GM19463 (cell line): ENCODE data around the gene ACVR1B.
A peak's percentile ranks its signal among the peaks of the same experiment; 100 is the strongest.

Experiments used
- ATAC-seq: cut with Tn5 transposase; IDR thresholded peaks from one replicate; pipeline ENCODE4 v1.9.1; 2021; ENCODE audit warnings: mild to moderate bottlenecking, moderate library complexity; ENCODE audit not compliant: unreplicated experiment

The ACVR1B gene

GRCh38 chr12:52003016-52003550 lies 51.6 kb downstream of the ACVR1B start:
- no peak for ATAC-seq

GRCh38 chr12:52003591-52003990 lies 52.1 kb downstream of the ACVR1B start:
- ATAC-seq: no peak

GRCh38 chr12:52004042-52004648 lies 52.6 kb downstream of the ACVR1B start:
- no peak for ATAC-seq

GRCh38 chr12:52005218-52005902 lies 53.9 kb downstream of the ACVR1B start:
- no peak for ATAC-seq

- peak; percentile 86 for ATAC-seq
These were observed 54.6 kb downstream of the ACVR1B start for GRCh38 chr12:52005903-52006703.

- no peak for ATAC-seq
These were observed 55.2 kb downstream of the ACVR1B start, which contains the start of gene TAMALIN for GRCh38 chr12:52006726-52007157. Gene TAMALIN (plus strand): TSS chr12:52006946. CDS start chr12:52007020, 74 bp downstream.

GRCh38 chr12:52007158-52007921 lies 55.8 kb downstream of the ACVR1B start:
- no peak for ATAC-seq

GRCh38 chr12:52007982-52008510 lies 56.5 kb downstream of the ACVR1B start:
- ATAC-seq: no peak

GRCh38 chr12:52009081-52009751 lies 57.7 kb downstream of the ACVR1B start:
- ATAC-seq: no peak

GRCh38 chr12:52010152-52010622 lies 58.7 kb downstream of the ACVR1B start:
- ATAC-seq: no peak

- no peak for ATAC-seq
These were observed 59.4 kb downstream of the ACVR1B start for GRCh38 chr12:52010692-52011601.

- no peak for ATAC-seq
These were observed 60.2 kb downstream of the ACVR1B start for GRCh38 chr12:52011602-52012214.

GRCh38 chr12:52013626-52014310 lies 62.3 kb downstream of the ACVR1B start:
- ATAC-seq: no peak

- ATAC-seq: no peak
These were observed 63.4 kb downstream of the ACVR1B start for GRCh38 chr12:52014567-52015530.

- ATAC-seq: no peak
These were observed 64.1 kb downstream of the ACVR1B start for GRCh38 chr12:52015532-52016041.

GRCh38 chr12:52018433-52019112 lies 67.1 kb downstream of the ACVR1B start:
- ATAC-seq: no peak
